ENCODE data around the gene MOGAT1.

- no peak for TF ChIP-seq POLR2AphosphoS5 (IDR thresholded peaks at IDR 0.05)
- TF ChIP-seq CTCF (IDR thresholded peaks at IDR 0.05): no peak
- TF ChIP-seq POLR2A (IDR thresholded peaks at IDR 0.05): no peak
Measured at GRCh38 chr2:222739939-222740338, 68.5 kb downstream of the MOGAT1 start.
